HUES6 (cell line): Measurements from ENCODE around the gene TMPRSS11B.
"Not testable (repeated sequence)": the region's sequence is repeated elsewhere in the genome, so short reads cannot be mapped to it uniquely, and the experiment has no call there.

Experiments used
- H3K27ac ChIP-seq: 2 replicates; pipeline ENCODE4 v1.7.0; 2013; ENCODE audit warnings: low read depth, mild to moderate bottlenecking, low read length, inconsistent platforms
- H3K27me3 ChIP-seq: 2 replicates; pipeline ENCODE4 v1.6.1; 2013; ENCODE audit warnings: low read length; ENCODE audit not compliant: control insufficient read depth, insufficient read depth
- H3K36me3 ChIP-seq: 2 replicates; pipeline ENCODE4 v1.6.1; 2013; ENCODE audit warnings: low read length; ENCODE audit not compliant: control insufficient read depth, insufficient read depth
- H3K4me1 ChIP-seq: 2 replicates; pipeline ENCODE4 v1.6.1; 2013; ENCODE audit warnings: low read length; ENCODE audit not compliant: control insufficient read depth, insufficient read depth
- H3K4me3 ChIP-seq: 2 replicates; pipeline ENCODE4 v1.5.1; 2013; ENCODE audit warnings: low read depth, low read length
- H3K9ac ChIP-seq: one replicate; pipeline ENCODE4 v1.6.1; 2013; ENCODE audit warnings: mild to moderate bottlenecking, low read length
- H3K9me3 ChIP-seq: 2 replicates; pipeline ENCODE4 v1.6.1; 2013; ENCODE audit warnings: low read depth, low read length; ENCODE audit not compliant: control insufficient read depth, insufficient read depth

Gene TMPRSS11B, protein sequence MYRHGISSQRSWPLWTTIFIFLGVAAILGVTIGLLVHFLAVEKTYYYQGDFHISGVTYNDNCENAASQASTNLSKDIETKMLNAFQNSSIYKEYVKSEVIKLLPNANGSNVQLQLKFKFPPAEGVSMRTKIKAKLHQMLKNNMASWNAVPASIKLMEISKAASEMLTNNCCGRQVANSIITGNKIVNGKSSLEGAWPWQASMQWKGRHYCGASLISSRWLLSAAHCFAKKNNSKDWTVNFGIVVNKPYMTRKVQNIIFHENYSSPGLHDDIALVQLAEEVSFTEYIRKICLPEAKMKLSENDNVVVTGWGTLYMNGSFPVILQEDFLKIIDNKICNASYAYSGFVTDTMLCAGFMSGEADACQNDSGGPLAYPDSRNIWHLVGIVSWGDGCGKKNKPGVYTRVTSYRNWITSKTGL

DNA sequence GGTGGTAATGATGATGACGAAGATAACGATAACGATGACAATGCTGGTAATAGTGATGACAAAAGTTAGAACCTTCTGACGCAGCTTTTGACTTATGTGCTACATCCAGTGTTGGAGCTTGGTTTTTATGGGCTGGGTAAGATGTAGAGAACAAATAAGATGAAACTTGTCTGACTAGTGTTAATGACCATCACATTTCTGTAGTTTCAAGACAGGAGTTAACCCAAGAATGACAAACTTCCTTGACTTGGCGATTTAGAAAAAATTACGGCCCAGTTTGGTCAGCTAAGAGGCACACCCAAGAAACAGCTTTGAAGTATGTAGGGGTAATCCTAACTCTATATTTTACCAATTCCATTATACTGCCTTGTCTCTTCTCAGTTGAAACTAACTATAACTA lies at the start of gene TMPRSS11B:
TSS of gene TMPRSS11B (minus strand) at position 101 of the 400 bp plus-strand sequence. CDS start 136 bp downstream, outside the sequence.
- Histone ChIP-seq H3K36me3 (no peaks in the 10 kb centered on the region), H3K9ac (no peak within 1 kb of the TSS), H3K4me1 (no peaks in the 10 kb centered on the region), H3K4me3 (no peak within 1 kb of the TSS), H3K27me3 (no peaks in the 10 kb centered on the region), H3K27ac (no peak within 1 kb of the TSS), H3K9me3 (no peaks in the 10 kb centered on the region)

DNA sequence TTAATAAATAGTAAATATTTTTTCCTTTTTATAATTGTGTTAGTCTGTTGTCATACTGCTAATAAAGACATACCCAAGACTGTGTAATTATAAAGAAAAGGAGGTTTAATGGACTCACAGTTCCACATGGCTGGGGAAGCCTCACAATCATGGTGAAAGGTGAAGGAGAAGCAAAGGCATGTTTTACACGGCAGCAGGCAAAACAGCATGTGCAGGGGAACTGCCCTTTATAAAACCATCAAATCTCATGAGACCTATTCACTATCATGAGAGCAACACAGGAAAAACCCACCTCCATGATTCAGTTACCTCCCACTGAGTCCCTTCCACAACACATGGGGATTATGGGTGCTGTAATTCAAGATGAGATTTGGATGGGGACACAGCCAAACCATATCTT lies 45.8 kb upstream of the TMPRSS11B start:
- no peak overlapping the region for H3K9ac ChIP-seq
- no peak overlapping the region for H3K4me3 ChIP-seq
- H3K9me3 ChIP-seq = peaks cover 16% of the 10 kb centered on the region
- no peaks in the 10 kb centered on the region for H3K36me3 ChIP-seq
- no peaks in the 10 kb centered on the region for H3K27me3 ChIP-seq
- no peak overlapping the region for H3K27ac ChIP-seq
- H3K4me1 ChIP-seq = no peaks in the 10 kb centered on the region

DNA sequence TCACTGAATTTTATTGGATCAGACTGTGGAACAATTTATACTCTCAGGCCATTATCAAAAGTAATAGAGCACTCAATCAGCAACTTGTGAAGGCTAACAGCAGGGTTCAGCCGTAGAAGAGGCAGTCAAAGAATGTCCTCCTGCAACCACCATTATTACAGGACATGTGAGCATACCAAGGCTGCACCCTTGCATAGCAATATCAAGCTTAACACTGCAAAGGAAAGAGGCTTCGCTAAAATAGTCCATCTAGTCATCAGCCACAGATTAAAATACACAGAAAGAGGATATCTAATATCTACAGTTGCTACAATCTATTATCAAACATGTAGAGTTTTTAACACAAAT lies 42.9 kb upstream of the TMPRSS11B start:
- H3K9ac ChIP-seq = no peak overlapping the region
- H3K4me3 ChIP-seq = no peak overlapping the region
- H3K36me3 ChIP-seq = no peaks in the 10 kb centered on the region

DNA sequence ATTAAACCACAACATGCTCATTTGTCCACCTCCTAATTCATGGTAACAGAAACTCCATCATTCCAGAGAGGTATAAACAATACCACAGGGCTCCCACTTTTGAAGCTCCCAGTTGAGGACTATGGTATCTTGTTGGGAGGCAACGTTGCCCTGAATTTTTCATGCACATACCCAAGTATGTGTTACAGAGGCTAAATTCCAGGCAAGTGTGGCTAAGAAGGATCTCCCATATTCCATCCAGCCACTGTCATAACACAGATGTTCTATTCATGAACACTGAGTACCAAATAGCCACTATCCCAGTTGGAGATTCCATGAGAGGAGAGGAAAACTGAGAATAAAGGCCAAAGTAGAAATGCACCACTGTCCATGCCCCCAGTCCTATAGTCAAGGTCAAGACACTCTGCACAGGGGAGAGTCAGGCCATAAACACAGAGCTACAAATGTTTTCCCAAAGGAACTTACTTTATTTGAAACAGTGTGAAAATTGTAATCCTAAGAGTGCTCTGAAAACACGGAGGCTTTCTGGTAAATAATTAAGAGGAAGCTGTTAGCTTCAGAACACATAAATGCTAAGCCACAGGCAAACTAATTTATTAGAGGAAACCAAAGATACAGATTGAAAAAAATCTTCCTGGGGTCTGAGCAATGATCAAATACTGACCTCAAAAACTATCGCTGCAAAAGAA lies 42.4 kb upstream of the TMPRSS11B start:
- no peak overlapping the region for H3K27ac ChIP-seq
- no peaks in the 10 kb centered on the region for H3K27me3 ChIP-seq
- peaks cover 13% of the 10 kb centered on the region for H3K9me3 ChIP-seq
- no peak overlapping the region for H3K9ac ChIP-seq
- H3K36me3 ChIP-seq = no peaks in the 10 kb centered on the region
- H3K4me1 ChIP-seq = no peaks in the 10 kb centered on the region
- no peak overlapping the region for H3K4me3 ChIP-seq

More for the DNA sequence above, 42.9 kb upstream of the TMPRSS11B start:
- H3K9me3 ChIP-seq = peaks cover 13% of the 10 kb centered on the region
- H3K27me3 ChIP-seq = no peaks in the 10 kb centered on the region
- no peak overlapping the region for H3K27ac ChIP-seq
- H3K4me1 ChIP-seq = no peaks in the 10 kb centered on the region

DNA sequence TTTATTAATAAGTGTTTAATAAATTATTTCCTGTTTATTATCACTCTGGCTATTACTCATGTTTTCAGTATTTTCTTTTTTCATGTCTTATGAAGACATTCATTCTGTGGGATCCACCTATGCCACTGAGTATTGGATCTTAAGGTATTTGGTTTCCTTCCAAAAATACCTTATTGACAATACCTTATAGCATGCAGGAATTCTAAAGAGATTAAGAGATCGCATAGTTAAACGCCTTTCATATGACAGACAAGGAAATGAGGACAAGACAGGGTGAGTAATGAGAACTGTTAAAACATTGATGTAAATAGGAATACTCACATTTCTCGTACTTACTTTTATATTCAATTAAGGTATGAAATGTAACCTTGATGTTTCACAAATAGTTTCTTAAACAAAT lies 38.2 kb upstream of the TMPRSS11B start:
- Histone ChIP-seq H3K9me3 (no peaks in the 10 kb centered on the region; the same call in 1 of the 2 replicates), H3K4me3 (no peak overlapping the region), H3K27me3 (no peaks in the 10 kb centered on the region), H3K27ac (no peak overlapping the region), H3K36me3 (no peaks in the 10 kb centered on the region), H3K4me1 (no peaks in the 10 kb centered on the region), H3K9ac (no peak overlapping the region)

DNA sequence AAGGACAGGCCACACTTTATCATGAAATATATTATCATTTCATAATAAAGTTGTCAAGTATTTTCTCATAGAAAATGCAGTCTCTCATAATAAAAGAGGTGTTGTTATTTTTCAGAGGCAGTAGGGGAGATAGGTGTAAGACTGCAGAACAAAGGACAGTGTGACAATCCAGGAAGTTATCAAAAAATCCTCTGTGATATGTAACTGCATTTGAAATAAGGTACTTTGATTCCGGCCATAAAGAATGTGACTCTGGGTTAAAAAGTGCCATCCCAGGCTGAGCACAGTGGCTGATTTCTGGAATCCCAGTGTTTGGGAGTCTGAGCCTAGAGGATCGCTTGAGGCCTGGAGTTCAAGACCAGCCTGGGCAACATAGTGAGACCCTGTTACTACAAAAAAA lies 37.6 kb upstream of the TMPRSS11B start:
- no peaks in the 10 kb centered on the region; the same call in 1 of the 2 replicates for H3K4me1 ChIP-seq
- no peaks in the 10 kb centered on the region for H3K36me3 ChIP-seq
- H3K9me3 ChIP-seq = no peaks in the 10 kb centered on the region; the same call in 1 of the 2 replicates
- H3K27ac ChIP-seq = no peak overlapping the region
- H3K4me3 ChIP-seq = no peak overlapping the region
- no peak overlapping the region for H3K9ac ChIP-seq
- no peaks in the 10 kb centered on the region for H3K27me3 ChIP-seq

DNA sequence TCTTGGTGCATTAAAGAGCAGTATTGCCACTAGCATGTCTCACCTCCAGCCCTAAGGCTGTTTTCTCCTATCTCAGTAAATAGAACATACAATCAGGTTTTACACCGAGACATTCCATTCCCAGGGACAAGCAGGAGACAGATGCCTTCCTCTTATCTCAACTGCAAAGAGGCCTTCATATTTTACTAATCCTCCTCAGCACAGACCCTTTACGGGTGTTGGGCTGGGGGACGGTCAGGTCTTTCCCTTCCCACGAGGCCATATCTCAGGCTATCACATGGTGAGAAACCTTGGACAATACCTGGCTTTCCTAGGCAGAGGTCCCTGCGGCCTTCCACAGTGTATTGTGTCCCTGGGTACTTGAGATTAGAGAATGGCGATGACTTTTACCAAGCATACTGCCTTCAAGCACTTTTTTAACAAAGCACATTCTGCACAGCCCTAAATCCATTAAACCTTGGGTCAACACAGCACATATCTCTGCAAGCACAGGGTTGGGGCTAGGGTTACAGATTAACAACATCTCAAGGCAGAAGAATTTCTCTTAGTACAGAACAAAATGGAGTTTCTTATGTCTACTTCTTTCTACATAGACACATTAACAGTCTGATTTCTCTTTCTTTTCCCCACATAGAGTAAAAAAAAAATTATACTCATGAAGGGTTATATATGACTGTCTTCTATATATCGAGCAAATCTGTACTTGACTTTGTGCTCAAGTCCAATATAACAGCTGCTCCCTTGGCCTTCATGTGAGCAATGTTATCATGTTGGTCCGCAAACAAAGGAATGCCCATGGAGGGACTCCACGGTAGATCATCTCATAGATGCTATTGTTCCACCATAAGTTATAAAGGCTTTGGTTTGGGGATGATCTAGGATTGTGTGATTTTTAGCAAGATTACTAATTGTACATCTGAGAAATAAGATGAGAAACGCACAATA lies 36.6 kb upstream of the TMPRSS11B start:
- H3K27ac ChIP-seq, H3K9ac ChIP-seq: not testable (repeated sequence)

DNA sequence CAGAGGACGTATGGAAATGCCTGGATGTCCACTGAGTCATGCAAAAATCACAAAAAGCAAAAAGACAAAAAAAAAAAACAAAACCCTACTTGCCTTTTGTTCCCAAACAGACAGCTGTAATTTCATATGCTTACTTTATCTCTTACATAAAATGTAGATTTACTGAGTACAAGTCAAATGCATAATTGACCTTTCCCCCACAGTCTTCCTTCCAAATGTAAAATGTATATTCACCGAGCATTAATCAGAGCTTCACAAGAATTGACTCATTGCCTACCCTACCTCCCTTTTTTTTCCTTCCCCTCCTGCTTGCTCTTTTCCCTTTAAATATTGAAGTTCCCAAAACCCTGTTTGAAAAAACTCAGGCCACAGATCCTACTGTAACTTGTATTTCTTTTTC lies 32.5 kb upstream of the TMPRSS11B start:
- Histone ChIP-seq H3K4me3 (no peak overlapping the region), H3K4me1 (peaks cover 14% of the 10 kb centered on the region), H3K36me3 (no peaks in the 10 kb centered on the region), H3K27me3 (no peaks in the 10 kb centered on the region), H3K9me3 (no peaks in the 10 kb centered on the region; the same call in 1 of the 2 replicates), H3K9ac (no peak overlapping the region), H3K27ac (no peak overlapping the region)

More for the DNA sequence above, 36.6 kb upstream of the TMPRSS11B start:
- not testable (repeated sequence) for H3K36me3 ChIP-seq, H3K27me3 ChIP-seq, H3K9me3 ChIP-seq, H3K4me3 ChIP-seq, H3K4me1 ChIP-seq

DNA sequence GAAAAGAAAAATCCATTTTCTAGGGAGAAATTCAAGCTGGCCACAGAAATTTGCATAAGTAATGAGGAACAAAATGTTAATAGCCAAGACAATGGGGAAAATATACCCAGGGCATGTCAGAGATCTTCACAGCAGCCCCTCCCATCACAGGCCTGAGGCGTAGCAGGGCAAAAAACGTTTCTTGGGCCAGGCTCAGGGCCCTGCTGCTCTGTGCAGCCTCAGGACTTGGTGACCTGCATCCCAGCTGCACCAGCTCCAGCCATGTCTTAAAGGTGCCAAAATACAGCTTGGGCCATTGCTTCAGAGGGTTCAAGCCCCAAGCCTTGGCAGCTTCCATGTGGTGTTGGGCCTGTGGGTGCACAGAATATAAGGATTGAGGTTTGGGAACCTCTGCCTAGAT lies 32.1 kb upstream of the TMPRSS11B start:
- H3K4me3 ChIP-seq = no peak overlapping the region
- no peak overlapping the region for H3K9ac ChIP-seq

DNA sequence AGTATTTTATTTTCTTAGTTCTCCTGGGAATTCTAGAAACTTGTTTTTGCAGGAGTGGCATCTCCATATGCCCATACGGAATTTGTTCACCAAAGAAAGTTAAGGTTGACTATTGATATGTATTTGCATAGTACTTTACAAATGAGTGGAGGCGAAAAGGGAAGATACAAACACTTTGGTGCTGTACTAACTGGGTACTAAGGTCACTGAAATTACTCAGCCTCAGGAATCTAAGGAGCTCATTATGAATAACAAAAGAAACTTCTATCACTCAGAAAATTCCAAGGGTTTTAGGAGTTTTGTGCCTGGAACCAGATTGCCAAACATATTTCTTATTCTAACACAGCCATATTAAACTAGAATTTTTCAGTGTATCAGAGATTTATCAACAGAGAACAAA lies 27.4 kb upstream of the TMPRSS11B start:
- Histone ChIP-seq H3K27me3 (no peaks in the 10 kb centered on the region), H3K4me3 (peak overlapping the region; percentile 50), H3K4me1 (peaks cover 19% of the 10 kb centered on the region)

More for the DNA sequence above, 32.1 kb upstream of the TMPRSS11B start:
- no peaks in the 10 kb centered on the region; the same call in 1 of the 2 replicates for H3K9me3 ChIP-seq
- no peaks in the 10 kb centered on the region for H3K36me3 ChIP-seq
- no peaks in the 10 kb centered on the region for H3K27me3 ChIP-seq
- no peak overlapping the region for H3K27ac ChIP-seq
- H3K4me1 ChIP-seq = peaks cover 15% of the 10 kb centered on the region

More for the DNA sequence above, 27.4 kb upstream of the TMPRSS11B start:
- Histone ChIP-seq H3K36me3 (0 out of 2 replicates have a peak, but pooled peaks cover 4% of the 10 kb centered on the region), H3K9ac (peak overlapping the region; percentile 81), H3K9me3 (peaks cover 27% of the 10 kb centered on the region), H3K27ac (peak overlapping the region; percentile 94)
